Fibroblast of the aortic adventitia (primary cell): ENCODE data around the gene FGD3. TPM values are rescaled to one million over a fixed set of nuclear protein-coding genes. Genes with fewer than 3 reads are reported as not detected.

Experiments used
- DNase-seq: peaks from one replicate; pipeline ENCODE4 v3.0.0-alpha.2; 2010; ENCODE audit warnings: low read depth
- H3K4me3 ChIP-seq: 2 replicates; pipeline ENCODE4 v1.5.1; 2011; ENCODE audit warnings: low read depth, mild to moderate bottlenecking, control low read depth, low read length, moderate library complexity
- CTCF ChIP-seq: IDR thresholded peaks from 2 replicates; pipeline ENCODE4 v1.5.1; 2011; ENCODE audit warnings: mild to moderate bottlenecking, low read length, control low read depth, inconsistent platforms; ENCODE audit not compliant: insufficient read depth
- total RNA-seq: library from RNA; depleted of rRNA; stranded (reverse); fragments of >200 nt; gene quantifications from 2 replicates; pipeline ENCODE4 v1.2.3, GENCODE V29; 2012; ENCODE audit warnings: low replicate concordance

The FGD3 gene
- total RNA-seq, 1 donor, result not detected

- no peak for TF ChIP-seq CTCF
- H3K4me3 ChIP-seq, result no peak overlapping the region
- no peak for DNase-seq
These were observed 92.7 kb downstream of the FGD3 start for GRCh38 chr9:93039976-93040375.

GRCh38 chr9:93040409-93040808 lies 93.1 kb downstream of the FGD3 start:
- no peak overlapping the region for H3K4me3 ChIP-seq
- DNase-seq, result no peak
- no peak for TF ChIP-seq CTCF

- DNase-seq, result no peak
- H3K4me3 ChIP-seq, result no peak overlapping the region
- no peak for TF ChIP-seq CTCF
These were observed 93.9 kb downstream of the FGD3 start for GRCh38 chr9:93041108-93041802.

GRCh38 chr9:93043122-93043521 lies 95.8 kb downstream of the FGD3 start:
- H3K4me3 ChIP-seq, result no peak overlapping the region
- no peak for DNase-seq
- TF ChIP-seq CTCF, result no peak

GRCh38 chr9:93045521-93045920 lies 98.2 kb downstream of the FGD3 start:
- H3K4me3 ChIP-seq, result no peak overlapping the region
- TF ChIP-seq CTCF, result no peak
- no peak for DNase-seq

GRCh38 chr9:93048566-93049448 lies 101.5 kb downstream of the FGD3 start:
- TF ChIP-seq CTCF, result no peak
- H3K4me3 ChIP-seq, result no peak overlapping the region
- no peak for DNase-seq
